CD4-positive, alpha-beta T cell (primary cell): Measurements from ENCODE around the gene DIAPH1. TPM values are rescaled to one million over a fixed set of nuclear protein-coding genes. Genes with fewer than 3 reads are reported as not detected.
A peak's percentile ranks its signal among the peaks of the same experiment; 100 is the strongest.

Experiments used
- ATAC-seq: fragments of 200-7000 bp; cut with Tn5 transposase; one replicate; pipeline ENCODE4 v1.10.0; 2022; ENCODE audit warnings: mild to moderate bottlenecking; ENCODE audit not compliant: poor library complexity
- CTCF ChIA-PET: fragments of 350-600 bp; sonication (Branson Sonifier 250); formaldehyde crosslinking; loops from one replicate; lab custom pipeline; 2021; ENCODE audit warnings: antibody characterized with exemption, inconsistent platforms; lab: Charles Lee
- POLR2A ChIA-PET: fragments of 350-600 bp; sonication (Branson Sonifier 250); formaldehyde crosslinking; loops from one replicate; lab custom pipeline; 2021; ENCODE audit warnings: antibody characterized with exemption, inconsistent platforms; lab: Charles Lee
- DNase-seq, 14 experiments: peaks; one replicate each; pipeline ENCODE4 v3.0.0-alpha.2; 2013 to 2020; ENCODE audit warnings: mixed read lengths in 2 of 14
- H3K27ac ChIP-seq, 2 donors: one replicate each; pipeline versions ENCODE4 v1.5.1 to v1.7.0; 2013; ENCODE audit warnings: low read length in 2 of 2, low read depth in 1 of 2, mild to moderate bottlenecking in 1 of 2
- H3K27me3 ChIP-seq, 2 experiments: 1 replicate in 1 of 2; 2 replicates in 1 of 2; pipeline versions ENCODE4 v1.6.1 to v1.7.0; 2013; ENCODE audit warnings: low read length in 2 of 2, control low read depth in 1 of 2, mild to moderate bottlenecking in 1 of 2, moderate library complexity in 1 of 2; ENCODE audit not compliant: insufficient read depth in 2 of 2, control insufficient read depth in 1 of 2
- H3K36me3 ChIP-seq: one replicate; pipeline ENCODE4 v1.6.1; 2013; ENCODE audit warnings: low read length, control low read depth; ENCODE audit not compliant: insufficient read depth
- H3K4me1 ChIP-seq: one replicate; pipeline ENCODE4 v1.6.1; 2013; ENCODE audit warnings: low read length, control low read depth; ENCODE audit not compliant: insufficient read depth
- H3K4me3 ChIP-seq: one replicate; pipeline ENCODE4 v1.5.1; 2013; ENCODE audit warnings: mild to moderate bottlenecking, low read length, moderate library complexity
- H3K9me3 ChIP-seq, 2 experiments: 1 replicate in 1 of 2; 2 replicates in 1 of 2; pipeline versions ENCODE4 v1.6.1 to v1.7.0; 2013; ENCODE audit warnings: low read length in 2 of 2, mild to moderate bottlenecking in 2 of 2, control low read depth in 1 of 2, moderate library complexity in 1 of 2; ENCODE audit not compliant: control insufficient read depth in 1 of 2, insufficient read depth in 1 of 2
- H3K27ac Mint-ChIP-seq: one replicate; pipeline ENCODE4 v1.8.0; 2020; ENCODE audit warnings: mixed read lengths
- H3K27me3 Mint-ChIP-seq: one replicate; pipeline ENCODE4 v1.8.0; 2021; ENCODE audit warnings: mixed read lengths
- H3K36me3 Mint-ChIP-seq: one replicate; pipeline ENCODE4 v1.8.0; 2021; ENCODE audit warnings: low read depth, mixed read lengths
- H3K4me1 Mint-ChIP-seq: one replicate; pipeline ENCODE4 v1.8.0; 2021; ENCODE audit warnings: low read depth, mixed read lengths
- H3K4me3 Mint-ChIP-seq: one replicate; pipeline ENCODE4 v1.8.0; 2020; ENCODE audit warnings: mild to moderate bottlenecking, mixed read lengths
- H3K9me3 Mint-ChIP-seq: one replicate; pipeline ENCODE4 v1.8.0; 2020; ENCODE audit warnings: mixed read lengths
- CTCF ChIP-seq: fragments of 200-600 bp; IDR thresholded peaks from one replicate; pipeline ENCODE4 v1.8.0; 2022; ENCODE audit warnings: antibody characterized with exemption, mild to moderate bottlenecking
- intact Hi-C, 2 experiments: fragments of 100-400 bp; cut with DNase I in 1 of 2; cut with micrococcal nuclease in 1 of 2; formaldehyde crosslinking; loops; one replicate each; pipeline versions ENCODE4 v1.15.1 to v1.9.0; 2023 to 2025; cut with DNase I, micrococcal nuclease
- total RNA-seq, 174 experiments: library from RNA in 2 of 174; stranded (reverse) in 2 of 174; gene quantifications; one replicate each; pipeline ENCODE4 v1.2.3 and lab custom pipeline; 2021 to 2026

DIAPH1 gene
- total RNA-seq, 2 experiments from 2014 or later = 159 to 161 TPM

DNA sequence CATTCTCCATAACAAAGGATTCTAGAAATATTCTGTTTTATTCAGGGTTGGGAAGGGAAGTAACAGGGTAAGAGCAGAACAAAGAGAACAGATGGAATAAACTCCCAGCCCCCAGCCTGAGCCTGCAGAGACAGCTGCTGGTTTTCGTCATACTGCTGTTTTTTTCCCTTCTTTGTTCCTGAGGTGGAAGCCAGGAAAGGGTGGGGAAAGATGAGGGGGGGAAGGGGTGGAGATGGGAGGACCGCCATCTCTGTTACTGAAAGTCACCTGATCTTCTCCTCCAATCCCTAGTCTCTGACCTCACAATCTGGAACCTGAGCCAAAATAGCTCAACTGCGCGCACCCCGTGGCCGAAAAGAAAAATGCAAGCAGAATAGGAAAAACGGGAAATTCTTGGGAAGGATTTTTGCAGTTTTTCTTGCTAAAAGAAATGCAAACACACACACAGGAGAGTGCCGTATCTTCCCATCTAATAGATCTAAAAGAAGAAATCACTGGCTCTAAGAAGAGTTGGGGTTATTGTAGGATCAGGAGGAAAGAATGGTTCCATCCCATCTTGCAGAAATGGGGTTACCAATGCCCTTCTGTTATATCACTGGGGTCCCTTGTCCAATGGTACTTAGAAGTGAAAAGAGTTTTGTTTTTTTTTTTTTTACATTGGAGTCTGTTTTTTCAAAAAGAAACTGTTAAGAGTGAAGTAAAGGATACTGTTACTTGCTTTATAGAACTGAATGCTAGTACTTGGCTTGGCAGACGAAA lies 57.9 kb downstream of the DIAPH1 start:
- Mint-ChIP-seq H3K9me3 (no peaks in the 10 kb centered on the region), H3K4me1 (peaks cover 49% of the 10 kb centered on the region), H3K27me3 (no peaks in the 10 kb centered on the region), H3K36me3 (peaks cover 93% of the 10 kb centered on the region), H3K27ac (peak overlapping the region; percentile 28), H3K4me3 (no peak overlapping the region)
- H3K27ac ChIP-seq = no peak overlapping the region
- DNase-seq (no peak), ATAC-seq (no peak)
- H3K4me1 ChIP-seq = peaks cover 17% of the 10 kb centered on the region
- H3K36me3 ChIP-seq = peaks cover 92% of the 10 kb centered on the region
- no peaks in the 10 kb centered on the region for H3K9me3 ChIP-seq
- ChIA-PET POLR2A (no interaction called here), CTCF (no interaction called here)
- intact Hi-C loops = loop anchor here (5.0 to 10.0 kb wide), 3 partner anchors 149 to 474 kb away; partner anchors contain the start of genes PCDHB14 (in 1 of the 2) and PCDHGA10 (in 1 of the 2)
- no peaks in the 10 kb centered on the region for H3K27me3 ChIP-seq
- TF ChIP-seq CTCF = no peak
- no peak overlapping the region for H3K4me3 ChIP-seq

DNA sequence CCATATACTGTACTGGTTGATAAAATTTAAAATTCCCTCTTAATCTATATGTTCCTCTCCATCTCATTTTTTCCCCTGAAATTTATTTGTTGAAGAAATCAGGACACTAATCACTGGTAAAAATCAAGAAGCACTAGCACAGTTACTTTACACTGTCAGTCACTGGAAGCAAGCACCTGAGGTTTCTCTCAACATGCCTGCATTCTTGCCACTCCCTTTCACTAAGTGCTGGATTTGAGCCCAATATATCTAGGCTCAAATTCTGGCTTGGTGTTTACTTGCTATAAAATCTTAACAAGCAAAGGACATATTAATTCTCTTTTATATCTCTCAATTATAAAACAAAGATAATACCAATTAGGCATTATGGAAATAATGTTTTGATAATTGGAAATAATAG lies 58.6 kb downstream of the DIAPH1 start:
- intact Hi-C loops = loop anchor here (5.0 to 10.0 kb wide), 3 partner anchors 148 to 473 kb away; partner anchors contain the start of genes PCDHB14 (in 1 of the 2) and PCDHGA10 (in 1 of the 2)
- Histone ChIP-seq H3K9me3 (no peaks in the 10 kb centered on the region), H3K36me3 (peaks cover 92% of the 10 kb centered on the region), H3K4me1 (peaks cover 17% of the 10 kb centered on the region), H3K4me3 (no peak overlapping the region), H3K27me3 (no peaks in the 10 kb centered on the region), H3K27ac (no peak overlapping the region)
- Mint-ChIP-seq H3K4me3 (no peak overlapping the region), H3K27me3 (no peaks in the 10 kb centered on the region), H3K4me1 (peaks cover 49% of the 10 kb centered on the region), H3K27ac (peak overlapping the region; percentile 28), H3K9me3 (no peaks in the 10 kb centered on the region), H3K36me3 (peaks cover 94% of the 10 kb centered on the region)
- ChIA-PET CTCF (no interaction called here), POLR2A (no interaction called here)
- no peak for ATAC-seq
- no peak for DNase-seq
- no peak for TF ChIP-seq CTCF

- H3K4me3 Mint-ChIP-seq = no peak overlapping the region
- H3K9me3 ChIP-seq = no peaks in the 10 kb centered on the region
- H3K4me1 ChIP-seq = peaks cover 16% of the 10 kb centered on the region
- no peak overlapping the region for H3K27ac ChIP-seq
- DNase-seq (no peak), ATAC-seq (no peak)
- intact Hi-C loops = loop anchor here (2.0 to 10.0 kb wide), 3 partner anchors 147 to 365 kb away; partner anchors contain the start of genes PCDHB10 (in 1 of the 2), PCDHB11 (in 1 of the 2), PCDHB14 (in 1 of the 2) and PCDHGA10 (in 1 of the 2)
- TF ChIP-seq CTCF = no peak
- ChIA-PET POLR2A (no interaction called here), CTCF (interaction anchor here (0.7 to 2.9 kb wide), 5 partner anchors 15 to 403 kb away, joined by 3 to 13 read pairs (median 5); partner anchors contain the start of genes PCDHGB3 and TAF7)
- H3K4me1 Mint-ChIP-seq = peaks cover 48% of the 10 kb centered on the region
- no peak overlapping the region for H3K4me3 ChIP-seq
- H3K36me3 ChIP-seq = peaks cover 90% of the 10 kb centered on the region
- H3K27me3 Mint-ChIP-seq = no peaks in the 10 kb centered on the region
- peak overlapping the region; percentile 20 for H3K27ac Mint-ChIP-seq
- no peaks in the 10 kb centered on the region for H3K27me3 ChIP-seq
- H3K9me3 Mint-ChIP-seq = no peaks in the 10 kb centered on the region
- peaks cover 96% of the 10 kb centered on the region for H3K36me3 Mint-ChIP-seq
These were observed 59.3 kb downstream of the DIAPH1 start for GRCh38 chr5:141559461-141559860.
